DLD1 (cell line): ENCODE results near the gene PTPN21.
"Not testable (repeated sequence)": the region's sequence is repeated elsewhere in the genome, so short reads cannot be mapped to it uniquely, and the experiment has no call there.

Source experiments
- in situ Hi-C: cut with HindIII; loops from 2 replicates; pipeline ENCODE4 v1.10.0; 2017; ENCODE audit warnings: low sequenced_read_pairs

PTPN21 gene

GRCh38 chr14:88552876-88553275 lies 1.9 kb downstream of the PTPN21 start:
- in situ Hi-C loops = no loop called here

- in situ Hi-C loops = no loop called here
These were observed 2.8 kb downstream of the PTPN21 start for GRCh38 chr14:88551980-88552431.

- in situ Hi-C loops = no loop called here
These were observed 3.5 kb downstream of the PTPN21 start for GRCh38 chr14:88551094-88551870.

DNA sequence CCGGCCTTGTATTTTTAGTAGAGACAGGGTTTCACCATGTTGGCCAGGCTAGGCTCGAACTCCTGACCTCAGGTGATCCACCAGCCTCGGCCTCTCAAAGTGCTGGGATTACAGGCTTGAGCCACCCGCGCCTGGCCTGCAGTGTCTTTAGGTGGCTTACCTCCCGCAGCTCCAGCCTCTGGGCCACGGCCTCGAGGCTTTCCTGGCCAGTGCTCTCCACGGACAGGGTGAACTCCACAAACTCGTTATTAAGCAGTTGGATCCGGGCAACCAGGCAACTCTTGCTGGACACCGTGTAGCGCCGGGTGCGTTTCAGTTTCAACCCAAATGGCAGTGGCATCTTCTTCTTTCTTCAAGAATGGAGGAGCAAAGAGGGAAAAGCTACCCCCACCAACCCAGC lies 4.7 kb downstream of the PTPN21 start:
- in situ Hi-C loops = no loop called here

- in situ Hi-C loops = no loop called here
These were observed 7.4 kb downstream of the PTPN21 start for GRCh38 chr14:88547386-88547780.

GRCh38 chr14:88546621-88547385 lies 8.0 kb downstream of the PTPN21 start:
- in situ Hi-C loops = no loop called here

GRCh38 chr14:88545256-88545655 lies 9.6 kb downstream of the PTPN21 start:
- in situ Hi-C loops = no loop called here

GRCh38 chr14:88542857-88543795 lies 11.7 kb downstream of the PTPN21 start:
- in situ Hi-C loops = no loop called here

DNA sequence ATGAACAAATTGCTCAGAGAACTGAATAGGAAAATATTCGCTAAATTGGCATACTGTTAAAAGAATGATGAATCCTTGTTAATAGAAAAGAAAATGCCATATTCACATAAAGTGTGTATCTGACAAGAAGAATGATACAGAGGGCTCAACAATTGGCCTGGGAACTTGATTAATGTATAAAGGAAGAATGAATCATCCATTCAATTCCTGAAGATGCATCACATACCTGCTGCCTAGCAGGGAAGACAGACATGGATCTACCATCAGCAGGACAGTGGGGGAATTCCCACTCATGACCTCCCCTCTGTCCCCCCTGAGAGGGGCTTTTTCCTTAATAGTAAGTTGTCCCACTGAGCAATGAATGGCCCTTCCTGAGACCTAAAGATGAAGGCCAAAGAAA lies 13.5 kb downstream of the PTPN21 start:
- in situ Hi-C loops = no loop called here

DNA sequence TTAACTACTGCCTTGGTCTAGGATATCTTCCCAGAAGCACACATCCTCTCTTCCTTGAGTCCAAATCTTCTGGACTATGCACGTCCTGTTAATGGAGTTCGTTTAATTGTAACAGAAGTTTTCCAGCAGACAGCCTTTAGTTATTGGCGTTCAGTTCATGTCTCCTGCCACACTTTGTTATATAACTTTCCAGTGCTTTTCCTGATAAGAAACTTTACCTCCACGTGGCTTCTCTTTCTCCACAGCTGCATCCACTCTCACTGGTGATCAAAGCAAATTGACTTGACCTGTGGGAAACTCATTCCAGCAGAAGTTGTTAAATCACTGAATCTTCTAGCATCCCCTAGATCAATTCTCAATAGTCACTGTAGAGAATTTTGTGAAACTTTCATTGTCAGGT lies 19.0 kb downstream of the PTPN21 start:
- in situ Hi-C loops = no loop called here

DNA sequence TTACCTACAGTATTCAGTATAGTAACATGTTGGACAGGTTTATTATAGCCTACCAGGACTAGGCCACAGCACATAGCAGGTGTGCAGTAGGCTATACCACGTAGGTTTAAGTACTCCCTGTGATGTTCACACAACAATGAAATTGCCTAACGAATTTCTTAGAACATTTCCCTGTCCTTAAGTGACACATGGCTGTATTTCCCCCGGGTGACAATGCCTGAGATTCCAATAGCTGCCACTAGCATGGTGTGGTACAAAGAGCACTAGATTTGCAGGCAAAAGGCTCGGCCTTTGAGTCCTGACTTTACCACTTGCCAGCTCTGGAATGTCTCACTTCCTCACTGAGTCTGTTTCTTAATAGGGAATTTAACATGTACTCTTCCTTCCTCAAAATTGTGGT lies 19.7 kb downstream of the PTPN21 start:
- in situ Hi-C loops = no loop called here

GRCh38 chr14:88533064-88533602 lies 21.7 kb downstream of the PTPN21 start:
- in situ Hi-C loops = no loop called here

DNA sequence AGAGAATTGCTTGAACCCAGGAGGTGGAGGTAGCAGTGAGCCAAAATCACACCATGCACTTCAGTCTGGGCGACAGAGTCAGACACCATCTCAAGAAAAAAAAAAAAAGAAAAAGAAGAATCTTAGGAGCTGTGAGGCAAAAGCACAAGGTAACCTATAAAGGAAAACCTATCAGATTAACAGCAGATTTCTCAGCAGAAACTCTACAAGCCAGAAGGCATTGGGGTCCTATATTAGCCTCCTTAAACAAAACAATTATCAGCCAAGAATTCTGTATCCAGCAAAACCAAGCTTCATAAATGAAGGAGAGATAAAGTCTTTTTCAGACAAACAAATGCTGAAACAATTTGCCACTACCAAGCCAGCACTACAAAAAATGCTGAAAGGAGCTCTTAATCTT lies 24.9 kb downstream of the PTPN21 start:
- in situ Hi-C loops = not testable (repeated sequence)

DNA sequence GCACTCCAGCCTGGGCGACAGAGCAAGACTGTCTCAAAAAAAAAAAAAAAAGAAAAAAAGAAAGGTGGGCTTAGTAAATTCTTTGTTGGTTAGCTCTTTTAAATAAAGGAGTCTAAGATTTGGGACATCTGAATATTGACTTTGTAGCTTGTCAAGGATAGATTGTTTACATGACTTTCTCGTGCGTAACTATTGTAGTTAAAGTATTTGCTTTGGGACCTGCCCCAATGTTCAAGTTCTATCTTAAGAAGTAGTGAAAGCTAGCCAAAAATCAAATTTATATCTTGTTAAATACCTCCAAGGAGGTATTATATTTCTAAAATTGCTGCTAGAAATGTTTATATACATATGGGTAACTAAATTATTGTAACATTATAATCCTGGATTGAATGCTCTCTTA lies 32.4 kb downstream of the PTPN21 start:
- in situ Hi-C loops = no loop called here

DNA sequence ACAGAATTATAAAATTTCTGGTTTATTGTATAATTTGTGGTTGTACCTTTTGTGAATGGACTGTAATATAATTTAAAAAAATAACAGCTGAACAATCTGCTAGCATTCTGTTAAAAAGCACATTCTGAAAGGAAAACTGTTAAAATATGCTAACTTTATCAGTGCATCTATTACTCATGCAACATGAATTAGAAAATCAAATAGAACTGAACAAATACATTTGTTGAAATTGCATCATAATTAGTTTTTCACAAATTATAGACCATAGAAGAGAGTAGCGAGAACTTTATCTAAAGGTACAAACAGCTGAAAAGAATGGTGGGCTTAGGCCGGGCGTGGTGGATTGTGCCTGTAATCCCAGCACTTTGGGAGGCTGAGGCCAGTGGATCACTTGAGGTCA lies 33.0 kb downstream of the PTPN21 start:
- in situ Hi-C loops = no loop called here

DNA sequence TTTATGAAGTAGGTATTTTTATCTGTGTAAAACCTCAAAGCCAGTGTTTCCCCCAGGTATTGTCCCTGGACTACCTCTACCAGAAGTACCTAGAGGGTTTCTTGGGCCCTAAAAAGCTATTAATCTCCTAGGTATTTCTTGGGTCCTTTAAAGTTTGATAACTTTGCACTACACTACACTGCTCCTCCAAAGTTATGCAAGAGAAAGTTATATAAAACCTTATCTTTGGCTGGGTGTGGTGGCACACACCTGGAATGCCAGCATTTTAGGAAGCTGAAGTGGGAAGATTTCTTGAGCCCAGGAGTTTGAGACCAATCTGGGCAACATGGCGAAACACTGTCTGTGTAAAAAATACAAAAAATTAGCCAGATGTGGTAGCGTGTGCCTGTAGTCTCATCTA lies 34.9 kb downstream of the PTPN21 start:
- in situ Hi-C loops = no loop called here

DNA sequence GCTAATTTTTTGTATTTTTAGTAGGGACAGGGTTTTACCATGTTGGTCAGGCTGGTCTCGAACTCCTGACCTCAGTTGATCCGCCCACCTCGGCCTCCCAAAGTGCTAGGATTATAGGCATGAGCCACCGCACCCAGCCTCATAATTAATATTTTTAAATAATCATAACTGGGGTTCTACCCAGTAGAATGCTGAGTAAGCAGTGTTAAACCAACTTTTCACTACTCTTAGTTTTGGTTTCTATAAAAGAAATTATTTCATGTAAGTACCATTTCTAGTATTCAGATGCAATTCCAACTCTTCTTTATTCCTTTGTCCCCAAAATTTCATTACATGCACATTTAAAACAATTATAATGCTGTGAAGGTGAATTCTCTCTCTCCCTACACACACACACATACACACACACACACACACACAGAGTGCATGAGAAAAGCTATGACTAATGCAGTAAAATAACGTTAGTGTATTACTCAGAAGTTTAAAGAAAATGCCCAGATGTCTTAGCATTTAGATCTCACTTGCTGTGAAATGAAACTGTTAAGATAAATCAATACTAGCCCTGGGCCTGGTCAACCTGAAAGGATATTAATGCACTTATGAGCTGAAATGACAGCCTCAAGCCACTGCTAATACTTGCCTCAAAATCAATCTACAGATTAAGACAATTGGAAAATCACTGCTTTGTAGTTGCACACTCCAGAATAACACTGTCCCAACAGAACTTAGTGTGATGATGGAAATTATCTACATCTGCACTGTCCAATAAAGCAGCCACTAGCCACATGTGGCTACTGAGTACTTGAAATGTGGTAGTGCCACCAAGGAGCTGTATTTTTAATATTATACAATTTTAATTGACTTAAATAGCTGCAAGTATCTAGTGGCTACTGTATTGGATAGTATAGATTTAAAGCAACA lies 36.0 kb downstream of the PTPN21 start:
- in situ Hi-C loops = no loop called here

- in situ Hi-C loops = no loop called here
These were observed 37.9 kb downstream of the PTPN21 start for GRCh38 chr14:88516861-88517357.

DNA sequence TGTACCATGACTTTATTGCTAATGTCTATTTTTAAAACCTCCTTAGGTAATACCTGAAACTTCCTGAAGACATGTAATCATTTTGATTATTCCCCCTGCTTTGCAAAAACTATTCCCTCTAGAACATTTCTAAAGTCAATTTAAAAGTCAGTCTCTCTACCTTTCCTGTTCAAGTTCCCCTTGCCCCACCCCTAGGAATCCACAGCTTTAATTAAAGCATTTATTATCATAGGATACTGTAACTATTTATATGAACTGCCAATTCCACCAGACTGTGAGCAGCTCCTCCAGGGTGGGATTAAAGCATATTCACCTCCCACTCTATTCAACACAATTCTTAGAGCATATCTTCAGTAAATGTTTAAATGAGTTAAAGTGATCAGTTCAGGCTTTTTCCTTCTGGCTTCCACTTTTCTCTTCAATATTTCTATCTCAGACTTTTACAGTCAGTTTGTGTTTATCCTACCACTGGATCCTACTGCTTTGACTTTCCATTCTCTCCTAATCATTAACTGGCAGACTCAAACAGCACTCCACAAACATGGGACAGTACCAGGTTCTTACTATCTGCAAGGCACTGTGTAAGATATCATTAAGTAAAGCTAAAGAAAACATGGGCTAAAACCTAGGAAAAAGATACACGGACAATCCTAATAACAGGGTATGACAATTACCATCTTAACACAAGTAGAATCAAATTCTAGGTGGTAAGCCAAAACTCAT lies 39.1 kb downstream of the PTPN21 start:
- in situ Hi-C loops = no loop called here
